Panc1 (cell line): Measurements from ENCODE around the gene HEBP2.

Experiments
- SIN3A ChIP-seq: IDR thresholded peaks from 2 replicates; pipeline ENCODE4 v1.6.1; 2012; ENCODE audit warnings: low read depth, mild to moderate bottlenecking, low read length, moderate library complexity, borderline replicate concordance; ENCODE audit not compliant: insufficient read depth
- TF ChIP-seq, protein P1 (sequence below): fragments of 450-650 bp; IDR thresholded peaks from 2 replicates; pipeline ENCODE4 v1.5.1; 2017; ENCODE audit warnings: mild to moderate bottlenecking
- TF ChIP-seq, protein P2 (sequence below), 2 experiments: IDR thresholded peaks; 2 replicates each; pipeline ENCODE4 v1.6.1; 2011 to 2012; ENCODE audit warnings: low read depth in 2 of 2, control low read depth in 1 of 2, low read length in 1 of 2, mild to moderate bottlenecking in 1 of 2, moderate library complexity in 1 of 2; ENCODE audit not compliant: insufficient read depth in 1 of 2

DNA sequence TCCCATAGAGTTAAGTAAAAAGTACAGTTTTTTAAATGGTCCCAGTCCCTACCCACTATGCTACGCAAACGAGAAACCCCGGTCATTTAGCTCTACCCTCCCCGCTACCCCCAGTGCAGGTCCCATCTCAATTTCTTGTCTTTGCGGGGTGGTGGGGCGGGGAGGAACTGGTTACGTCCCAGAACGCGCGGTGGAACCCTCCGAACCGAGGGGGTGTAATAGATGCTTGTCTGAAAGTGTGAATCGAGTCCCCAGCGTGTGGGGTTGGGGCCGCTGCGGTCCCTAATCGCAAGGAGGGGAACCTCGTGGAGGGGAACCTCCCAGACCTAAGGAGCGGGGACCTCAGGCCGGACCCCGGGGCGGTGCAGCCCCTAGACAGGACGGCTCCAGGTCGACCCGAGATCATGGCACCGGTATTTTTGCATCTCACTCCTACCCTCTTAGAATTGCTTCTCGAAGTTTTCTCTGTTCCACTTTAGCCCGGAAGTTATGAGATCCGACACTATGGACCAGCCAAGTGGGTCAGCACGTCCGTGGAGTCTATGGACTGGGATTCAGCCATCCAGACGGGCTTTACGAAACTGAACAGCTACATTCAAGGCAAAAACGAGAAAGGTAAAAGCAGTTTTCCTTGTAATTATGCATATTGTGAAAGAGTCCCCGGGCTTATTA, 779 bp downstream of the HEBP2 start:
- TF ChIP-seq, protein P1, sequence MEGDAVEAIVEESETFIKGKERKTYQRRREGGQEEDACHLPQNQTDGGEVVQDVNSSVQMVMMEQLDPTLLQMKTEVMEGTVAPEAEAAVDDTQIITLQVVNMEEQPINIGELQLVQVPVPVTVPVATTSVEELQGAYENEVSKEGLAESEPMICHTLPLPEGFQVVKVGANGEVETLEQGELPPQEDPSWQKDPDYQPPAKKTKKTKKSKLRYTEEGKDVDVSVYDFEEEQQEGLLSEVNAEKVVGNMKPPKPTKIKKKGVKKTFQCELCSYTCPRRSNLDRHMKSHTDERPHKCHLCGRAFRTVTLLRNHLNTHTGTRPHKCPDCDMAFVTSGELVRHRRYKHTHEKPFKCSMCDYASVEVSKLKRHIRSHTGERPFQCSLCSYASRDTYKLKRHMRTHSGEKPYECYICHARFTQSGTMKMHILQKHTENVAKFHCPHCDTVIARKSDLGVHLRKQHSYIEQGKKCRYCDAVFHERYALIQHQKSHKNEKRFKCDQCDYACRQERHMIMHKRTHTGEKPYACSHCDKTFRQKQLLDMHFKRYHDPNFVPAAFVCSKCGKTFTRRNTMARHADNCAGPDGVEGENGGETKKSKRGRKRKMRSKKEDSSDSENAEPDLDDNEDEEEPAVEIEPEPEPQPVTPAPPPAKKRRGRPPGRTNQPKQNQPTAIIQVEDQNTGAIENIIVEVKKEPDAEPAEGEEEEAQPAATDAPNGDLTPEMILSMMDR: no peak
- TF ChIP-seq, protein P2, sequence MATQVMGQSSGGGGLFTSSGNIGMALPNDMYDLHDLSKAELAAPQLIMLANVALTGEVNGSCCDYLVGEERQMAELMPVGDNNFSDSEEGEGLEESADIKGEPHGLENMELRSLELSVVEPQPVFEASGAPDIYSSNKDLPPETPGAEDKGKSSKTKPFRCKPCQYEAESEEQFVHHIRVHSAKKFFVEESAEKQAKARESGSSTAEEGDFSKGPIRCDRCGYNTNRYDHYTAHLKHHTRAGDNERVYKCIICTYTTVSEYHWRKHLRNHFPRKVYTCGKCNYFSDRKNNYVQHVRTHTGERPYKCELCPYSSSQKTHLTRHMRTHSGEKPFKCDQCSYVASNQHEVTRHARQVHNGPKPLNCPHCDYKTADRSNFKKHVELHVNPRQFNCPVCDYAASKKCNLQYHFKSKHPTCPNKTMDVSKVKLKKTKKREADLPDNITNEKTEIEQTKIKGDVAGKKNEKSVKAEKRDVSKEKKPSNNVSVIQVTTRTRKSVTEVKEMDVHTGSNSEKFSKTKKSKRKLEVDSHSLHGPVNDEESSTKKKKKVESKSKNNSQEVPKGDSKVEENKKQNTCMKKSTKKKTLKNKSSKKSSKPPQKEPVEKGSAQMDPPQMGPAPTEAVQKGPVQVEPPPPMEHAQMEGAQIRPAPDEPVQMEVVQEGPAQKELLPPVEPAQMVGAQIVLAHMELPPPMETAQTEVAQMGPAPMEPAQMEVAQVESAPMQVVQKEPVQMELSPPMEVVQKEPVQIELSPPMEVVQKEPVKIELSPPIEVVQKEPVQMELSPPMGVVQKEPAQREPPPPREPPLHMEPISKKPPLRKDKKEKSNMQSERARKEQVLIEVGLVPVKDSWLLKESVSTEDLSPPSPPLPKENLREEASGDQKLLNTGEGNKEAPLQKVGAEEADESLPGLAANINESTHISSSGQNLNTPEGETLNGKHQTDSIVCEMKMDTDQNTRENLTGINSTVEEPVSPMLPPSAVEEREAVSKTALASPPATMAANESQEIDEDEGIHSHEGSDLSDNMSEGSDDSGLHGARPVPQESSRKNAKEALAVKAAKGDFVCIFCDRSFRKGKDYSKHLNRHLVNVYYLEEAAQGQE (IDR thresholded peaks at IDR 0.05; ENCODE audit: insufficient read depth in 1 of 2, low read depth in 2 of 2, low read length in 1 of 2): no peak
- no peak for TF ChIP-seq SIN3A
